Stomach (tissue), 4 donors: Measurements from ENCODE around the gene DNAJB9.

Source experiments
- CTCF ChIP-seq, 7 experiments: fragments of 450-650 bp in 4 of 7; fragments of 200-600 bp in 3 of 7; sonication (generic) in 3 of 7; IDR thresholded peaks; one replicate each; pipeline ENCODE4 v1.5.1; 2016 to 2019; ENCODE audit warnings: antibody characterized with exemption in 7 of 7, control low read depth in 2 of 7, mild to moderate bottlenecking in 1 of 7
- EP300 ChIP-seq: sonication (generic); formaldehyde crosslinking; IDR thresholded peaks from one replicate; pipeline ENCODE4 v1.6.1; 2017; ENCODE audit warnings: antibody characterized with exemption
- POLR2A ChIP-seq, 4 donors: fragments of 450-650 bp; IDR thresholded peaks; one replicate each; pipeline ENCODE4 v1.6.1; 2016; ENCODE audit warnings: antibody characterized with exemption in 4 of 4, control low read depth in 2 of 4, mild to moderate bottlenecking in 1 of 4, moderate library complexity in 1 of 4
- POLR2AphosphoS5 ChIP-seq, 3 donors: sonication (generic); formaldehyde crosslinking; IDR thresholded peaks; one replicate each; pipeline ENCODE4 v1.6.1; 2016; ENCODE audit warnings: antibody characterized with exemption in 3 of 3

- TF ChIP-seq CTCF (IDR thresholded peaks at IDR 0.05): no peak
- TF ChIP-seq POLR2AphosphoS5 (IDR thresholded peaks at IDR 0.05): no peak
- TF ChIP-seq EP300: no peak
- TF ChIP-seq POLR2A (IDR thresholded peaks at IDR 0.05): no peak
Measured at GRCh38 chr7:108611268-108611667, 41.6 kb downstream of the DNAJB9 start.
